HT1080 (cell line): Measurements from ENCODE around the gene CYP24A1. TPM values are rescaled to one million over a fixed set of nuclear protein-coding genes. Genes with fewer than 3 reads are reported as not detected.
"Not testable (repeated sequence)": the region's sequence is repeated elsewhere in the genome, so short reads cannot be mapped to it uniquely, and the experiment has no call there.

ENCODE experiments used
- DNase-seq: peaks from one replicate; pipeline ENCODE4 v3.0.0-alpha.2; 2015; ENCODE audit warnings: low read depth
- total RNA-seq: library from RNA; depleted of rRNA; stranded (reverse); fragments of >200 nt; shearing (Covaris generic); gene quantifications from 2 replicates; pipeline ENCODE4 v1.2.3, GENCODE V29; 2014

CYP24A1 gene
- total RNA-seq, 1 experiment from 2014 or later: 0.03 TPM

DNA sequence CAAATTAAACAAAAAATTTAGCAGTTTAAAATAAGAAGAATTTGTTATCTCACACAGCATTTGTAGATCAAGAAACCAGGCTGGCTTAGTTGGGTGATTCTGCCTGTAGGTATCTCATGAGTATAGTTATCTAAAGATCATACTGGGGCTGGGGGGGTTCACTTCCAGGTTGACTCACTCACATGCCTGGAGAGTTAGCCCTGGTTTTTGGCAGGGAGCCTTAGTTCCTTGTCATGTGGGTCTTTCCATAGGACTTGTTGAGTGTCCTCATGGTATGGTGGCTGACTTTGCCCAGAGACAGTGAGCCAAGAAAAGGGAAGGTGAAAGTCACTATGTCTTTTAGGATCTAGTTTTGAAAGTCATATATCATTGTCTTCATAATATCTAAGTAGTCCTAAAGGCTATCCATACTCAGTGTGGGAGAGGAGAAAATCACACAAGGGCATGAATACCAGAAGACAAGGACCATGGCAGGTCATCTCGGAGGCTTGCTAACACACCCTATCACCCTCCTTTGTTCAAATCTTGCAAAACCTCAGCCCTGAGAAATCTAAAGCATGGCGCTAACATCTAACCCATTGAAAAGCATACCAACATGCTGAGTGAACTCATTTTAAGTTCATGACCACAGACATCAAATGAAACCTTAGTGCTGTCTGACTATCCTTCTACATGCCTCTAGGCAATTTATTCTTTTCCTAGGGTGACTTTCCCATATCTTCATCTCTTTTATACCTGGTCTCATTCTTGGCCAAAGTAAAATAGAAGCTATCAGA is 39.2 kb downstream of the CYP24A1 start:
- DNase-seq: peak; percentile 88

DNA sequence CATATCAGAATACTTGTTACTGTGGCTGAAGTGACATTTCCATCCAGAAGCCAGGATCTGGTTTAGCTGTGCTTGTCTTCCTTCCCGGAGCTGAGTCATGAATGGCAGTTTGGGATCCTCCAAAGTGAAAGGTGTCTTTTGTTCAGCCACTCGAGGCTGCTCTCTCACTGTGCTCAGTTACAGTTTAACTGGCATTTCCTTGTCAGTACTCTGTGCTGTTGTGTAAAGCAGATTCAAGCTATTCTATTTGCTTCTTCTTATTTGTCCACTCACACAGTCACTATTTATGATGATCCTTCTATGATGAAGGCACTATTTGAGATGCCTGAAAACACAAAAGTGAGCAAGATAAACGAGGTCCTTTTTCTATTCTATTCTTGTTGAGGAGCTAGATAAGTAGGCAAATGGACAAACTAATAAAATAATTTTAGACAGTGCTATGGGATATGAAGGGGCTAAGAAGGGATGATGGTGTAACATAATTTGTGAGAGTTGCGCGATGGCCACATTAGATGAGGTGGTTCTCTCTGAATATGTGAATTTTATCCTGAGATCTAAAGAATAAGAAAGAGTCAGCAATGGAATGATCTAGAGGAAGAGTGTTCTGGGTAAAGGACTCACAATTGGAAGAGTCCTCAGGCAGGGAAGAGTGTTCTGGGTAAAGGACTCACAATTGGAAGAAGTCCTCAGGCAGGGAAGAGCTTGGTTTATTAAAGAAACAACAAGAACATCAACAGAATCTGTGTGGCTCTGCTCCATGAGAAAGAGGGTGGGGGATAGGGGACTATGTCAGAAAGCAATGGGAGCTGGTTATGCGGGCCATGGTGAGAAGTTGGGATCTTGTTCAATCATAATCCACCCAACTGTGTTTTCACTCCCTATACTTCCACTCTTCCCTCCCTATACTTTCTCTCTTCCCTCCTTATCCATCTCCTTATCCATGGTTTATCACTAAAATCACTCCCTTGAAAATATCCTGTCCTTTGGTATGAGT is 40.1 kb downstream of the CYP24A1 start:
- DNase-seq: peak; percentile 76

DNA sequence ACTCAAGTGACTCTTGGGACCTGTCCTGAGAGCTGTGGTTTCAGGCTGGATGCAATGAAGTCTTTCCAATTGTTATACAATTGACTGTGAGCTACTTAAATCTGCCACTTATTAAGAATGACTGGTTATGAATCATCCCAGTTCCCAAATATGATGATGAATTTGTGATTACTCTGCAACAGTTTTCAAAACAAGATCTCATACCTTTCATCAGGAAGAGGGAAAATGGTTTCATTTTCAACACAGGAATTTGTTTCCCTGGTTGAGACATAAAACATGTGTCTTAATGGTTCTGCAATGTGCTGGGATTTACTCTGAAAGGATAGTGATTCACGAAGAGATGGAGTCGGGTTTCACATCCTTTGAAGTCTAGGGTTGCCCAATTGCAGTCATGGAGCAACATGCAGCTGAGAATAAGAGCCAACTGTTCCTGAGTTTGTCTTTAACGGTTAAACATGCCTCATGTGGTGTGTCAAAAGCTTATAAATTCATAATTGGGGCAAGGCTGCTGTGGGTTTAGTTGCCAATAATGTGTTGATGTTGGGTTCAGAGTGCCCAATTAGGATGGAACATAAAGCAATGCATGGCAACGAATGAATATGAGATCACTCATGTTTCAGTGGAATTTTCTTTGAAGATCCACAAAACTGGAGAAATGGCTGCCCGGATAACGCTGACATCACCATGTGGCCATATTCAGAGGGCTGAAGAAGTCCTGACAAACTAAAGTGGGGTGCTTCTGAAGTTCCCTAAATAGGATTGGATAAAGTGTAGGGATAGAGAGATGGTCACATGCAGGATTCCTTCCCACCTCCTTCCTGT is 41.0 kb downstream of the CYP24A1 start:
- peak; percentile 95 for DNase-seq

DNA sequence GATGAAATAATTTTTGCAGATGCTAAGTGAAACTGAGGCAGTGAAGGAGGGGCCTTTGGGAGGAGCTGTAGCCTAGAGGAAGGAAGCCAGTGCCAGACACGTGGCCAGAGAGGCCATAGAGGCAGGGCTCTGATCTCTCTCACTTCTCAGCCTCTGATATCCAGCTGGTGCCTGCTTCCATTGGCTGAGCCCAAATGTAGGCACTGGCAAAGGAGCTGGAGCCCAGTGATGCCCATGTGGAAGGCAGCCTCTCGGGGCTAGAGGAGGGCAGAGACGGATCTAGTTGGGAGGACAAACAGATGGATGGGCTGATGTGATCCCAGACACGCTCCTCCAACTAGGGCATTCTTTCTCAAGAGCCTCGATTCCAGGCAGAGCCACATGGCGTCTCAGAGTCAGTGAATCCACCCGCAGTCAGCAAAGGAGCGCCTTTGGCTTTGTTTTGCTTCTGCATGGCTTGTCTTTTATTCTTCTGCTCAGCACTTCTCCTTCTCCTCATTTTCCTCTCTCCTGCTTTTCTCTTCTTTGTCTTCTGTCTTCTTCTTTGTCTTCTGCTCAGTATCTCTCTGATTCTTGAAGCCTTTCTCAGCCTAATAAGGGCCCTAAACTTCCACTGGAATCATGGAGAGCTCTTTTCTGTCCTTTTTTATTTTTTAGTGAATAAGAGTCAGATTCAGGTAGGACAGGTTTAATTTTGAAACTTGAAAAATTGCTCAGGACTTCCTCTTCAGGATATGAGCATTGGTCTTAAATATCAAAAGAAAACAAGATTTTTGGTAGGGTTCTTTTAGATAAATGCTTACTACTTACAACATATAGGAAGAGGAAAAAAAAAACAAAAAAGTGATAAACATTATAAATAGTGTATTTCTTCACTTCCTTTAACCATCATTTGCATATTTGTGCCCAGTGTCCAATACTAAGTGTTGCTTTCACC is 41.8 kb downstream of the CYP24A1 start:
- no peak for DNase-seq

DNA sequence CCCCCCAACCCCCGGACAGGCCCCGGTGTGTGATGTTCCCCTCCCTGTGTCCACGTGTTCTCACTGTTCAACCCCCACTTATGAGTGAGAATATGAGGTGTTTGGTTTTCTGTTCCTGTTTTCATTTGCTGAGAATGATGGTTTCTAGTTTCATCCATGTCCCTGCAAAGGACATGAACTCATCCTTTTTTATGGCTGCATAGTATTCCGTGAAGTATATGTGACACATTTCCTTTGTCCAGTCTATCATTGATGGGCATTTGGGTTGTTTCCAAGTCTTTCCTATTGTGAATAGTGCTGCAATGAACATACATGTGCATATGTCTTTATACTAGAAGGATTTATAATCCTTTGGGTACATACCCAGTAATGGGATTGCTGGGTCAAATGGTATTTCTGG is 42.7 kb downstream of the CYP24A1 start:
- not testable (repeated sequence) for DNase-seq

DNA sequence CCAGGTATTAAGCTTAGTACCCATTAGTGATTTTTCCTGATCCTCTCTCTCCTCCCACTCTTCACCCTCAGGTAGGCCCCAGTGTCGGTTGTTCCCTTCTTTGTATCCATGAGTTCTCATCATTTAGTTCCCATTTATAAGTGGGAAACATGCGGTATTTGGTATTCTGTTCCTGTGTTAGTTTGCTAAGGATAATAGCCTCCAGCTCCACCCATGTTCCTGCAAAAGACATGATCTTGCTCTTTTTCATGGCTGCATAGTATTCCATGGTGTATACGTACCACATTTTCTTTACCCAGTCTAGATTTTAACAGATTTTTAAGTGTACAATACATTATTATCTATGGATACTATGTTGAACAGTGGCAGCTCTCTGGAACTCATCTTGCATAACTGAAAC is 44.4 kb downstream of the CYP24A1 start:
- no peak for DNase-seq

DNA sequence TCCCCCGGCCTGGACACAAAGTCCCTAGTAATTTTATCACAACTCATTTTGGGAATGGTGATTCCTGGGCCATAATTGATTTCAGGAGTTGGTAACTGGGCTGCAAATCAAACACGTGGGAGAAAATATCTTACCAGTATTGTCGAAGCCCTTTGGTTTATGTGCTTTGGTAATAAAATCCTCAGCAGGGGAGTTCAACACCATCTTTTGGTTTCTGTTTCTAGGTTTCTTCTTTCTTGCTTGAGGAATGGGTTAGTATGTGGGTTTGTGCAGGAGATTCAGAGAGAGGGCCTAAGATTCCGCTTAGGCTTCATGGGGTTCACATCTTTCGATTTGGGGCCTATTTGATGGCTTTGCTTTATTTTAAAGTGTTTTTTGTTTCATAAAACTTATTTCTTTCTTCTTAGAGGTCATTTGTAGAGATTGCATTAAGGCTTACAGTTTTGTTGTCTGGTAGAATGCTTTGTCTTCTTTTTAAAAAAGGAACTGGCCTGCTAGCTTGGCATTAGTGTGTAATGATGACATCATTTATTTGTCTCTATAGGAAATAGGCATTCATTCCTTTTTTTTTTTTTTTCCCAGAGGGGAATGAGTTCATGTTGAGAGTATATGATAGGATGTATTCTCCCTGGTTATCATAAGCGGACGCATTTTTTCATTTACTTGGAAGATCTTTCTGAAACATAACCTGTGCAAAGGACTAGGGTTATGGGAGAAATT is 45.8 kb downstream of the CYP24A1 start:
- no peak for DNase-seq

DNA sequence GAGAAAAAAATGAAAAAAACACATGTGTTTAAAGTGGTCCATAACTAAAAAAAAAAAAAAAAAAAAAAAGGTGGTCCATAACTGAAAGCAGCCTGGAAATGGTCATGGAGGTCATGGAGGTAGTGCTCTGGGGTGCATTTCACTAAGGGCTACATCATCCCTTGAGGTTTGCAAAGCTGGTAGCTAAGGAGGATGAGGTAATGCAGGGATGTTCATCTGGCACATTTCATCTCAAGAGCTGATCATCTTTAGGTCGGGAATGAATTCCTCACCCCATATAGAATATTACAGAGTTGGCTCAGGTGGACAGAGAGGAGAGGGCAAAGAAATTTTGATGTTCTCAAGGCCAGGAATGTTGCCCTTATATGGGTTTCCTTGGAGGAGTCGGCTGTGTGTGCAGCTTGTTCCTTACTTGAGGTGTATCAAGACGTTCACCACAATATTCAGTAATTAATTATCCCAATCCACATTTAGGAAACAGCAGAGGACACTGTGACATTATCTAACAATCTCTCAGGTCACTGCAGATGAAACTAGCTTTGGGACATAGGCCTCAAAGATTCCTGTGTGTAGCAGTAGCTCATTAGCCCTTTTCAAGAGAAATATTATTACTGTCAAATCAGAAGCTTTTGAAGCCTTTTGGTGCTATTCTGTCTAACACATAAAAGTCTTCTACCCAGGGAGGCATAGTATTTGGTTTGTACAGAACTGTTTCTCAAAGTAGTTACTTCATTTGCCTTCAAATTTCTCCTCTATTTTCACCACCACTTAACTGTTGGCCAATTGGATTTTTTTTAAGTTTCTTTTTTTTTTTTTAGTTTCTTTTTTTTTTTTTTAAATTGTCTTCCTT is 46.8 kb downstream of the CYP24A1 start:
- DNase-seq: no peak

DNA sequence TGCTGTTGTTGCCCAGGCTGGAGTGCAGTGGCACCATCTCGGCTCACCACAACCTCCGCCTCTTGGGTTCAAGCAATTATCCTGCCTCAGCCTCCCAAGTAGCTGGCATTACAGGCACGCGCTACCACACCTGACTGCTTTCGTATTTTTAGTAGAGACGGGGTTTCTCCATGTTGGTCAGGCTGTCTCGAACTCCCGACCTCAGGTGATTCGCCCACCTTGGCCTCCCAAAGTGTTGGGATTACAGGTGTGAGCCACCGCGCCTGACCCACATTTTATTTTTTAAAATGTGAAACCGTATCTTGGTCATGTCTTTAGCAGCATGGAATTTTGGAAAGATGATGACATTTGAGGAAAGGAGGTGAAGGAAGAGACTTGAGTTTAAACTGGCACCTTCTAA is 47.5 kb downstream of the CYP24A1 start:
- not testable (repeated sequence) for DNase-seq

DNA sequence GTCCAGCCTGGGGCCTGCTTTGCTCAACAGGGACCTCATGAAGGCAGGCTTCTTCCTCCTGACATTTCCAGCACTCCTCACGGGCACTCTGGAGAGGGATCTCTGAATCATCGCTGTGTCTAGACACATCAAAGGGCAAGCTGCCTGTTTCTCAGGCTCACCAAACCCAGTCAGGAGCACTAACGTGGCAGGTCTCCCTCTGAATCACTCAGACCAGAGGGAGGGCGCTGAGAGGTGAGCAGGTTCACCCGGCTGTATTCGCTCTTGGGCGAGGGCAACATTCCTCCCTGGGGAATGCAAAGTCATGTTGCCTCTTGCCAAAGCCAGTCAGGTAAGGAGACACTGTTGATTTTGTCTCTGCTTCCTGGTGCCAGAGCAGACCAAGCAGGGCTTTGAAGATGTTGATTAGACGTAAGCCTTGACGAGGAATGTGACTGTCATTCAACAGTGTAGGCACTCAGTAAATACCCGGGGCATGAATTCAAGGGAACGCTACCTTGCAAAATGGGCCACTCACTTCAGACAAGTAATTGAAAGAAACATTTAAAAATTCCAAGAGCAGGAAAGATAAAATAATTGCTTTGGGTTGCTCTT is 50.1 kb downstream of the CYP24A1 start:
- peak; percentile 99 for DNase-seq

DNA sequence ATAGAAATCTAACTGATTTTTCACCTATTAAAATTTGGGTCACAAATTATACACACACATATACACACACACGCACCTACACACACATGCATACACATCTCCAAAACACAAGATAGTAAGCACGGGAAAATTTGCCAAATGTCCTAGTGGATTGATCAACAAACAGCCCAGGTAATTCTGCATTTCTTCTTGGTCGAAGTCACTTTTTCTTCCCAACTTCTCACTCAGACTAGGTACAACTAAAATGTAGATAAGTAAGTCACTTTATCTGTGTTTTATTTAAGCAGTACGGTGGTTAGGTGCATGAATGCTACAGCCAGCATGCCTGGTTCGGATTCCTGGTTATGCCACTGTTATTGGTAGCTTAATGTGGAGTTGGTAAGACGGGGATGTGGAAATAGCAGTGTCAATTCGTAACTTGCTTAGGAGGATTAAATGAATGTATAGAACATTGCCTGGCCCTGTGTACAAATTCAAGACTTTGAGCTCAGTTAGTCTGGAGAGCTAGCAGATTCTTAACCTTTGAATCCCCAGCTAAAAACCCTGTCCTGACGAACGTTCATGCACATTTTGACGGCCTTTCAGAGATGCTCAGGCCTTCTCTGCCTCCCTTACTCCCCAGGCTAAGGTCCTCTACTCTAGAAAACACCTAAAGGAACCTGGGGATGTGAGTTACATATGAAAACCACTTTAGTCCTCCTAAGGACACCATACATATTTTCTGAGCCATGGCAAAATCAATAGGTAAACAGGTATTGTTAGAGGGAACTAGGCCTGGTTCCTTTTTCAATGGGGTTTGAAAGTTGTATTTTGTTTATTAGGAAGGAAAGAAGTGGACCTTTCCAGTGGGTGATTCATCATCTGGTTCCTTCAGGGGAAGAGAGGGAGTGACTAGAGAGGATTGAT is 50.9 kb downstream of the CYP24A1 start:
- DNase-seq: no peak

DNA sequence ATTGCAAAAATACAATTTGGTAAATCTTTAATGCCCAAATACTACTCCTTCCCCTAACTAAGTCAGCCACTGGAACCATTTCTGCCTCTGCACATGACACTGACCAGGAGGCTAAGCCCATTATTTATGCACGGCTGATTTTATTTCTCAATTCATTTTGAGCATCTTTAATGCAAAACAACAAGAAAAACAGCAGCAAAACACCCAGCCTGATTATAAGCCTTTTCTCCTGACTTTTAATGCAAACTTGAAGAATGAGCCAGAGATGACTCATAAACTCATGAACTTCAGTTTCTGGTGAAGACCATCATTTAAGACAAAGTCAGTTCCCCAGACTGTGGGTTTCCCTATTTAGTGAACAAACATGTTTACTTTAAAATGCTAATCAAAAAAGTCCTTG is 51.6 kb downstream of the CYP24A1 start:
- DNase-seq: peak; percentile 60

DNA sequence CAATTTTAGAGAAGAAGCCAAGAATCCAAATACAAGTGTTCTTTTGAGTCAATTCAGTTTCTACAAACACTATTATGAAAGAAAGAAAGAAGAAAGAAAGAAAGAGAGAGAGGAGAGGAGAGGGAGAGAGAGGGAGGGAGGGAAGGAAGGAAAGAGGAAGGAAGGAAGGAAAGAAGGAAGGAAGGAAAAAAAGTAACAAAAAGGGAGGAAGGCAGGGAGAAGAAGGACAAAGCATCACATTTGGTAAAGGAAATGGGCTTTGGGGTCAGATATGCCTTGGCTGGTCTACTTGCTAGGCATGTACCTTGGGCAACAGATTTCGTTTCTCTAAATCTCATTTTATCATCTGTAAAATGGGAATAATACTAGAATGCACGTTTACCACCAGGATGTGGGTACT is 54.0 kb downstream of the CYP24A1 start:
- DNase-seq: no peak

DNA sequence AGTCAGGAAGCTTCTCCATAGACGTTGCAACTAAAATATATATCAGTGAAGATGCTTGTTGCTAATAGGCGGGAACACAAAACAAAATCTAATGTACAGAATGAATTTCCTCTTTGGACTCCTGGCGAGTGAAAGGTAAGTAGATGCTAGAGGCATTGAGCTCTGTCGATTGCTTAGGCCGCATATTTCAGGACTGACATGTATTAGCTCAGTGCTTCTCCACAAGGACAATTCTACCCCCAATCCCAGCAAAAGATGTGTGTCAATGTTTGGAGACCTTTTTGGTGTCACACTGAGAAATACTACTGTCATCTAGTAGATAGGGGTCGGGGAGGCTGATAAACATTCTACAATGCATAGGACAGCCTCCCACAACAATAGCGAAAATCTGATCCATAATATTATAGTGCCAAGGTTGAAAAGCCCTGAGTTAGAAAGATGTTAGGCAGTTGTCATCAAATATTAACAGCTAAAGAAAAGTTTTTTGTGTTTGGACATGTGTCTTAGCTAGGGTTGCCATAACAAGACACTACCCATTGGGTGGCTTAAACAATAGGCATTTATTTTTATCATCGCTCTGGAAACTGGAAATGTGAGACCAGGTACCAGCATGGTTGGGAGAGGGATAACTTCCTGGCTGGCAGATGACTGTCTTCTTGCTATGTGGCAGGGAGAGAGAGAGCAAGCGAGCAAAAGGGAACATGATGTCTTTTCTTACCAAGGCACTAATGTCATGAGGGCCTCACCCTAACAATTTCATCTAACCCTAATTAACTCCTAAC is 55.4 kb downstream of the CYP24A1 start:
- DNase-seq: no peak

DNA sequence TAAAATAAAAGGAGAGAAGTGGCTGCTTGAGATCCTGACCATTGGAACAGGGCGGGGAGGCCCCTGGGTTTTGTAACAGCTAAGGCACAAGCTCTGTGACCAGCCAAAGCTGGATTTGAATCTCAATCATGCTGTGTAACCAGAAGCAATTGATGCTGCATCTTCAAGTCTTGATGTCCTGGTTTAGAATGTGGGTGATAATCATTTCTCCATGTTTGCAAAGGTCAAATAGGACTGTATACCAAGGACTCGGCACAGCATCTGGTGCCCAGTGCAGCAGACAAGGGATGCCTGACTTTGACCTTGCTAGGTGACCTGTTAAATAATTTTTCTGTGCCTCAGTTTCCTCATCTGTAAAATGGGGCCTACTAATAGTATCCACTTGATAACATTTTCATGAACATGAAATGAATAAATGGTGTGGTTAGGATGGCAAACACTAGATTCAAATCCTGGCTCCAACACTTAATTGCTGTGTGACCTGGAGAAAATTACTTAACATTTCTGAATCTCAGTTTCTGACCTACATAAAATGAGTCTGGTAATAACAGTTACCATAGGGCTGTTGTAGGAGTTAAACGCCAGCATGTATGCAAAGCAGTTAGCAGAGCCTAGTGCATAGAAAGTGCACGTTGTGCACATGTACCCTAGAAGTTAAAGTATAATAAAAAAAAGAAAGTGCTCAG is 57.1 kb downstream of the CYP24A1 start:
- DNase-seq: no peak
